ENCODE results near the gene TFPI2.
"Not testable (repeated sequence)": the region's sequence is repeated elsewhere in the genome, so short reads cannot be mapped to it uniquely, and the experiment has no call there.

The TFPI2 gene

DNA sequence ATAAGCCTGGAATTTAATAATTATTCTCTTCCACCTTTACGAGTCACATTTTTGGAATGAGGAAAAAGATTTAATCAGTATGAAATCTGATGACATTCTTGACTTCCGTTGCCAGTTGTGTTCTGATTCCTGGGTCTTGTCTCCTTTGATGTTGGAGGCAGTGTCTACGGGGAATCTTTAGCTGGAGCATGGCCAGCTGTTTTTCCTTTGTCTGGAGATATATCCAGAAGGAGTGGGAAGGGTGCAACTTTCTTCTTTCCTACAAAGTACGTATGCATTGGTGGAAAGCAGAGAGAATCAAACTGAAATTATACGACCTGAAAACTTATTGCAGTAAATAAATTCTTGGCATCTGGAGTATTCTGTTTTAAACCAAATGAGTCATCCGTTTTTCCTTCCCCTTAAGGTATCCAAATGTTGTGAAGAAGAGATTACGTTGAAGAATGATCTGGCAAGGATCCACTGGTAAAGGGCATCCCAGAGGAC lies 24.1 kb upstream of the TFPI2 start:
- DNase-seq (ENCODE audit: low read depth in 2 of 2) = peak; percentile 80 to 94
- TF ChIP-seq, protein P1, sequence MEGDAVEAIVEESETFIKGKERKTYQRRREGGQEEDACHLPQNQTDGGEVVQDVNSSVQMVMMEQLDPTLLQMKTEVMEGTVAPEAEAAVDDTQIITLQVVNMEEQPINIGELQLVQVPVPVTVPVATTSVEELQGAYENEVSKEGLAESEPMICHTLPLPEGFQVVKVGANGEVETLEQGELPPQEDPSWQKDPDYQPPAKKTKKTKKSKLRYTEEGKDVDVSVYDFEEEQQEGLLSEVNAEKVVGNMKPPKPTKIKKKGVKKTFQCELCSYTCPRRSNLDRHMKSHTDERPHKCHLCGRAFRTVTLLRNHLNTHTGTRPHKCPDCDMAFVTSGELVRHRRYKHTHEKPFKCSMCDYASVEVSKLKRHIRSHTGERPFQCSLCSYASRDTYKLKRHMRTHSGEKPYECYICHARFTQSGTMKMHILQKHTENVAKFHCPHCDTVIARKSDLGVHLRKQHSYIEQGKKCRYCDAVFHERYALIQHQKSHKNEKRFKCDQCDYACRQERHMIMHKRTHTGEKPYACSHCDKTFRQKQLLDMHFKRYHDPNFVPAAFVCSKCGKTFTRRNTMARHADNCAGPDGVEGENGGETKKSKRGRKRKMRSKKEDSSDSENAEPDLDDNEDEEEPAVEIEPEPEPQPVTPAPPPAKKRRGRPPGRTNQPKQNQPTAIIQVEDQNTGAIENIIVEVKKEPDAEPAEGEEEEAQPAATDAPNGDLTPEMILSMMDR (IDR thresholded peaks at IDR 0.05; ENCODE audit: low read depth, low read length) = no peak
- H3K4me3 ChIP-seq (replicated peaks in 1 of 2; ENCODE audit: low read depth in 2 of 2, low read length in 2 of 2) = peak overlapping the region in 1 of 2 donors; percentile 21

DNA sequence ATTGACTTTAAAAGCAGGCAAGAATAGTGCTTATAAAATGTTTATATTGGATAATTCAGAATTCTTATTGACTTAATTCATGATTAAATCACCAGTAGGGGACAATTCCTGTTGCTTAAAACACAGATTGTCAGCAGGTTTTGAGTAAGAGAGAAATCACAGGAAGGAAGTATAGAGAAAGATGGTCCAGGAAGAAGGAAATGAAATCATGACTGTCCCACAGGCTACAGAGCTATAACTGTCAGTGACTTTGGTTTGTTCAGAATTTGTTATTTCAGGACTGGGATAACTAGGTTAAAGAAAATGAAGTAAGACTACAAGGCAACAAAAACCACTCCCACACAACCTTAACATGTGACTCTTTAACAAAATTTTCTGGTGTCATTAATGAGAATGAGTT lies 22.6 kb upstream of the TFPI2 start:
- TF ChIP-seq, protein P1 (IDR thresholded peaks at IDR 0.05; ENCODE audit: low read depth, low read length) = no peak
- H3K4me3 ChIP-seq (replicated peaks in 1 of 2; ENCODE audit: low read depth in 2 of 2, low read length in 2 of 2) = no peak overlapping the region
- no peak for DNase-seq (ENCODE audit: low read depth in 2 of 2)

DNA sequence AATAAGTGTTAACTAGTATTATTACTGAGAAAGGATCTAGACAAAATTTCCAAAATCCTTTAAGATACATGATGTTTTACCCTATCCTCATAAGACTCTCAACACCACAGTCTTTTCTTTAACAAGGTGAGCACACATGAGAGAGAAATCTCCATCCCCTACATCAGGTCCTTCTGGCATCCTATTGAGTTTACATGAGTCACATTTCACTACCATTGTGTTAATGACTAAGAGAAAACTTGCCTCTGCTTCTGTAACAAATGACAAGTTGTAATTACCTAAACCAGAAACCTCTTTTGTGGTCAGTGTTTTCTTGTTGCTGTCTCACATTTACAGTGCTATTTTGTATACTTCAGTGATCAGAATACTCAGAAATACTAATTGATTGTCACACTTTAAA lies 21.1 kb upstream of the TFPI2 start:
- not testable (repeated sequence) for DNase-seq (ENCODE audit: low read depth in 2 of 2); H3K4me3 ChIP-seq (replicated peaks in 1 of 2; ENCODE audit: low read depth in 2 of 2, low read length in 2 of 2)

DNA sequence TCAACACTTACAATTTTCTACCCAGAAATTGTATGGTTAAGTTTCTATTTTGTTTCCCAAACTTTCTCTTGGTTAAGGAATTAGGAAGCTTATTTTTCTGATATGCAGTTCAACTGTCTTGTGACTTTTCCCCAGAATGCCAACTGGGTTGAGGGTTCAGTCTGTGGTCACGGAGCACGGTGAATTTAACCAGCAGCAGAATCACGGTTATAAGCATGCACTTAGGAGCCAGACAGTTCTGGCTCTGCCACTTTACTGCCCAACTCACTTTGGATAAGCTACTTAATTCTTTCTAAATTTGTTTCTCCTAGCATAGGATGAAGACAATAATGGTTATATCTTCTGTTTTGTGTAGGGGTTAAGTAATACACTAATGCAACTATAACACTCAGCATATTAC lies 20.7 kb upstream of the TFPI2 start:
- not testable (repeated sequence) for DNase-seq (ENCODE audit: low read depth in 2 of 2); H3K4me3 ChIP-seq (replicated peaks in 1 of 2; ENCODE audit: low read depth in 2 of 2, low read length in 2 of 2)

DNA sequence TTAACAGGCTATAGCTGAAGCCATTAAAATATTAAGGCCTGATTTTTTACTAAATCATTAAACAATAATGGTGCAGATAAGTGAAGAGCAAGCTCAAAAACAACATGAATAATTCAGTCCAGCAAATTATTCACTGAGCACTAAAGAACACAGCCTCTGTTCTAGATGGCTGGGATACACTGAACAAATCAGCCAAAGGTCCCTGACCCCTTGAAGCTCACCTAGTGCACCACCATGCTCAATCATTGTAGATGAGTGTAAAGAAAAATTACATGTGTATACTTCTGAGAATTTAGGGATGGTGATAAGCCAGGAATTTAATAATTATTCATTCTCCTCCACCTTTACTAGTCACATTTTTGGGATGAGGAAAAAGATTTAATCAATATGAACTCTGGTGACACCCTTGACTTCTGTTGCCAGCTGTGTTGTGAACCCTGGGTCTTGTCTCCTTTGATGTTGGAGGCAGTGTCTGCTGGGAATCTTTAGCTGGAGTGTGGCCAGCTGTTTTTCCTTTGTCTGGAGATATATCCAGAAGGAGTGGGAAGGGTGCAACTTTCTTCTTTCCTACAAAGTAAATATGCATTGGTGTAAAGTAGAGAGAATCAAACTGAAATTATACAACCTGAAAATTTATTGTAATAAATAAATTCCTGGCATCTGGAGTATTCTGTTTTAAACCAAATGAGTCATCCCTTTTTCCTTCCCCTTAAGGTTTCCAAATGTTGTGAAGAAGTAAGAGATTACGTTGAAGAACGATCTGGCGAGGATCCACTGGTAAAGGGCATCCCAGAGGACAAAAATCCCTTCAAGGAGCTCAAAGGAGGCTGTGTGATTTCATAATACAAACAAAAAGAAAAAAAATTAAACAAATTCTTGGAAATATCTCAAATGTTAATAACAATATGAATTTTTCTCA lies 19.8 kb upstream of the TFPI2 start:
- TF ChIP-seq, protein P1 (IDR thresholded peaks at IDR 0.05; ENCODE audit: low read depth, low read length) = no peak
- peak; percentile 83 to 95 for DNase-seq (ENCODE audit: low read depth in 2 of 2)
- H3K4me3 ChIP-seq (replicated peaks in 1 of 2; ENCODE audit: low read depth in 2 of 2, low read length in 2 of 2) = no peak overlapping the region

DNA sequence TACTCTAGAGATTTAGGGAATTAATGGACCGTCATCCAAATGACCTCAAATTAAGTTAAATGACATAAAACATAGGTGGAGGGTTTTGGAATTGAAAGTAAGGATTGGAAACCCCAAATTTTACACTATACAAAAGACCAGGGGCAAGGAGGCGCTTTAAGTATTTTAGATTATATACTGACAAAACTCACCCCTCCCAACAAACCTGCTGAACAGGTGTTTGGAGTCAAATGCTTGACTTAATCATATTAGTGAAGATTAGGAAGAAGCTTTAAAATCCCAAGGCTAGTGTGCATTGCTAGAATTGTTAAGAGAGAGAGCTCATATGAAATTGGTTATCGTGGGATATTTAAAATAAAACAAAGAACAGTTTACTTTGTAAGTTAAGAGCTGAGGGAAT lies 15.7 kb upstream of the TFPI2 start, which contains the start of gene GNGT1:
Gene GNGT1 (plus strand): TSS at position 301 of the 400 bp plus-strand sequence. CDS start 180 bp downstream, outside the sequence.
- H3K4me3 ChIP-seq (replicated peaks in 1 of 2; ENCODE audit: low read depth in 2 of 2, low read length in 2 of 2) = no peak within 1 kb of the TSS
- TF ChIP-seq, protein P1 (IDR thresholded peaks at IDR 0.05; ENCODE audit: low read depth, low read length) = no peak
- no peak for DNase-seq (ENCODE audit: low read depth in 2 of 2)

DNA sequence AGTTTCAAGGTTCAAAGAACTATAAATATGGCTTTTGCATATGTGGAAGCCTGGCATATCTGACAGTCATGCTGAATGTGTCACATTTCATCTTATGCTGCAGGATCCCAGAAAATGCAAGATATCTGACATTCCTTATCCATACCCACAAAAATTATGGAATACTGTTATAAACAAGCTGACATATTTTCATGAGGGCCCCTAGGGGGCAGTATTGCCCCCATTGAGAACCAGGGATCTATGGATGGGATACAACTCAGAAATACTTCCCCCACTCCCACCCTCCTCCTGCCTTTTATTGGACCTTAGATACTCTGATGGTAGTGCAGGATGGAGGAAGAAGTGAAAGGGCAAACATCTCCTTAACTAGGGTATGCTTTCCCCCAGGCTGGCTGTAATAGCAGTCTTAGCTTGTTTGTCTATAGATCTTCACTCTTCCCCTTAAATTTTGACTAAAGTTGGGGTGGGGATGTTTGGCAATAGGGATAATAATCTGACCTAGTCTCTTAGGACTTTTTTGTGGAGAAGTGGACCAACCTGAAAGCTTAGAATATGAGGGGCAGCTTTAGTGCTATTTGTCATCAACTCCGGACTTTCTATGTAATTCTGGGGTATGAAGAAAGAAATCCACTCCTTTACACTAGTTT lies 12.3 kb upstream of the TFPI2 start:
- H3K4me3 ChIP-seq (replicated peaks in 1 of 2; ENCODE audit: low read depth in 2 of 2, low read length in 2 of 2) = no peak overlapping the region
- DNase-seq (ENCODE audit: low read depth in 2 of 2) = peak; percentile 84 to 90
- TF ChIP-seq, protein P1 (IDR thresholded peaks at IDR 0.05; ENCODE audit: low read depth, low read length) = peak; percentile 87
